K562 (cell line): Measurements from ENCODE around the gene MTMR12. TPM values are rescaled to one million over a fixed set of nuclear protein-coding genes. Genes with fewer than 3 reads are reported as not detected.
A peak's percentile ranks its signal among the peaks of the same experiment; 100 is the strongest.

Experiments
- CC2D1A ChIP-seq: fragments of 450-650 bp; IDR thresholded peaks from 2 replicates; pipeline ENCODE4 v1.6.1; 2017; ENCODE audit warnings: mild to moderate bottlenecking
- FOXM1 ChIP-seq, 2 experiments: fragments of 450-650 bp in 1 of 2; sonication (generic) in 1 of 2; formaldehyde crosslinking in 1 of 2; IDR thresholded peaks; 2 replicates each; pipeline versions ENCODE4 v1.6.1 to v1.9.0; 2017 to 2022; ENCODE audit warnings: low read depth in 2 of 2, mild to moderate bottlenecking in 2 of 2, missing genetic modification reagents in 1 of 2, moderate library complexity in 1 of 2
- GATA2 ChIP-seq: sonication (generic); formaldehyde crosslinking; IDR thresholded peaks from 2 replicates; pipeline ENCODE4 v1.4.0; 2020; ENCODE audit warnings: mild to moderate bottlenecking, missing genetic modification reagents
- HMGN3 ChIP-seq: IDR thresholded peaks from 2 replicates; pipeline ENCODE4 v1.6.1; 2011; ENCODE audit warnings: borderline replicate concordance, low read depth, mild to moderate bottlenecking, mixed read lengths, low read length; ENCODE audit not compliant: insufficient read length; ENCODE audit errors: extremely low read depth
- HNRNPLL ChIP-seq: fragments of 200-400 bp; formaldehyde crosslinking; IDR thresholded peaks from 2 replicates; pipeline ENCODE4 v1.6.1; 2017; ENCODE audit warnings: low read length, low read depth, mild to moderate bottlenecking; ENCODE audit not compliant: poor library complexity, severe bottlenecking
- NFE2L1 ChIP-seq: fragments of 450-650 bp; IDR thresholded peaks from 2 replicates; pipeline ENCODE4 v1.6.1; 2016; ENCODE audit warnings: missing genetic modification characterization, low read depth, mild to moderate bottlenecking, missing compliant biosample characterization, moderate library complexity, borderline replicate concordance
- NR2C2 ChIP-seq, 2 experiments: fragments of 200-800 bp in 1 of 2; sonication (Bioruptor generic) in 1 of 2; sonication (generic) in 1 of 2; formaldehyde crosslinking in 1 of 2; IDR thresholded peaks; 2 replicates each; pipeline versions ENCODE4 v1.6.1 to v1.8.0; 2016 to 2022; ENCODE audit warnings: mild to moderate bottlenecking in 1 of 2, missing compliant biosample characterization in 1 of 2, missing genetic modification characterization in 1 of 2, missing genetic modification reagents in 1 of 2
- NUFIP1 ChIP-seq: fragments of 450-650 bp; IDR thresholded peaks from 2 replicates; pipeline ENCODE4 v1.6.1; 2018; ENCODE audit not compliant: partially characterized antibody
- PML ChIP-seq: IDR thresholded peaks from 2 replicates; pipeline ENCODE4 v1.6.1; 2012; ENCODE audit warnings: low read length, inconsistent platforms
- RBM15 ChIP-seq: fragments of 200-400 bp; formaldehyde crosslinking; IDR thresholded peaks from 2 replicates; pipeline ENCODE4 v1.6.1; 2018; ENCODE audit warnings: mild to moderate bottlenecking, low read length, moderate library complexity; ENCODE audit not compliant: insufficient read depth
- RCOR1 ChIP-seq, 2 experiments: IDR thresholded peaks; 2 replicates each; pipeline ENCODE4 v1.6.1; 2012; ENCODE audit warnings: low read depth in 2 of 2, low read length in 2 of 2, borderline replicate concordance in 1 of 2, improper control_type of control experiment in 1 of 2
- RNF2 ChIP-seq: sonication (generic); IDR thresholded peaks from 2 replicates; pipeline ENCODE4 v1.6.1; 2016
- SAP30 ChIP-seq: fragments of 200-600 bp; sonication (generic); IDR thresholded peaks from 2 replicates; pipeline ENCODE4 v1.6.1; 2012; ENCODE audit warnings: borderline replicate concordance, low read depth, mild to moderate bottlenecking, moderate library complexity, low read length, control low read depth, inconsistent platforms; ENCODE audit not compliant: insufficient read depth, poor library complexity, severe bottlenecking
- ZBTB17 ChIP-seq: fragments of 450-650 bp; formaldehyde crosslinking; IDR thresholded peaks from 2 replicates; pipeline ENCODE4 v1.4.0; 2020; ENCODE audit warnings: mild to moderate bottlenecking
- ZFX ChIP-seq: sonication (generic); formaldehyde crosslinking; IDR thresholded peaks from 2 replicates; pipeline ENCODE4 v1.8.0; 2022; ENCODE audit warnings: mild to moderate bottlenecking, missing genetic modification reagents, moderate library complexity
- ZNF282 ChIP-seq: sonication (generic); formaldehyde crosslinking; IDR thresholded peaks from 2 replicates; pipeline ENCODE4 v1.8.1; 2023; ENCODE audit warnings: missing genetic modification reagents
- ZNF431 ChIP-seq: sonication (generic); formaldehyde crosslinking; IDR thresholded peaks from 2 replicates; pipeline ENCODE4 v1.8.0; 2022; ENCODE audit warnings: mild to moderate bottlenecking, missing genetic modification reagents
- polyA plus RNA-seq, 8 experiments: library from polyadenylated mRNA; depleted of rRNA in 4 of 8; stranded (reverse) in 5 of 8; unstranded in 3 of 8; fragments of >200 nt; fragmentation: Nextera tagmentation in 2 of 8; fragmentation: Illumina TruSeq in 1 of 8; extraction: Ambion mirVana in 2 of 8; extraction: Trizol in 1 of 8; gene quantifications; 2 replicates each; pipeline versions ENCODE4 v1.2.1 to v1.2.3, GENCODE V29; 2011 to 2014; ENCODE audit warnings: inconsistent platforms in 1 of 8, missing spikeins in 1 of 8
- total RNA-seq, 7 experiments: library from RNA; depleted of rRNA in 6 of 7; stranded (reverse); fragments of >200 nt in 6 of 7; fragmentation: Illumina TruSeq in 2 of 7; extraction: Trizol in 2 of 7; gene quantifications; 2 replicates each; pipeline versions ENCODE4 v1.2.1 to v1.2.3, GENCODE V29; 2011 to 2021; ENCODE audit warnings: low replicate concordance in 1 of 7
- TF ChIP-seq, protein P1 (sequence below), 2 experiments: IDR thresholded peaks; 2 replicates each; pipeline ENCODE4 v1.6.1; 2011; ENCODE audit warnings: borderline replicate concordance in 1 of 2, control low read depth in 1 of 2, low read depth in 1 of 2, low read length in 1 of 2, mild to moderate bottlenecking in 1 of 2, mixed read lengths in 1 of 2, moderate library complexity in 1 of 2; ENCODE audit not compliant: insufficient read depth in 1 of 2, insufficient read length in 1 of 2, poor library complexity in 1 of 2, severe bottlenecking in 1 of 2; ENCODE audit errors: extremely low read depth in 1 of 2
- TF ChIP-seq, protein P2 (sequence below), 2 experiments: IDR thresholded peaks; 2 replicates each; pipeline ENCODE4 v1.6.1; 2012; ENCODE audit warnings: improper control_type of control experiment in 2 of 2, low read depth in 2 of 2, low read length in 2 of 2, borderline replicate concordance in 1 of 2
- TF ChIP-seq, protein P3 (sequence below): fragments of 450-650 bp; formaldehyde crosslinking; IDR thresholded peaks from 2 replicates; pipeline ENCODE4 v1.4.0; 2020; ENCODE audit warnings: mild to moderate bottlenecking, moderate library complexity
- TF ChIP-seq, protein P4 (sequence below): fragments of 450-650 bp; formaldehyde crosslinking; IDR thresholded peaks from 2 replicates; pipeline ENCODE4 v1.4.0; 2022; ENCODE audit warnings: mild to moderate bottlenecking, moderate library complexity

The MTMR12 gene
- total and polyA plus RNA-seq, 9 of the 15 experiments (the other 6 are each of a cell fraction or from before 2014, with no cell fraction given): 4.0 to 28.7 (median 17.1) TPM

DNA sequence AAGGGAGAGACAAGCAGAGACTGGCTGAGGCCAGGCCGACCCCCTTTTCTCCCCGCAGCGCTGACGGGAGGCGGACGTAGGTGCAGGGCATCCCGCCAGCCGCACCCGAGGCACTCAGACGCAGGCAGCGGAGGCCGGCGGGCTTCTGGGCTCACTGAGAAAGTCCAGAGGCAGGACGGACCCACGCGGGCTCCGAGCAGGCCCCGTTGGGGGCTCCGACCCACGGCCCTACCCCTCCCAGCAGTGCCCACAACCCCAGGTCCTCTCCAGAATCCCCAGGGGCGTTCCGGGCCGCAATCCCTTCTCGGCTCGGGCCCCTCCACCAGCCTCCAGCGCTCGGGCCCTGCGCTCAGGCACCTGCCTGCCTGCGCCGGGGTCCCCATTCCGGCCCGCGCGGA lies 543 bp downstream of the MTMR12 start (continued):
- TF ChIP-seq SAP30 (peak; percentile 46), ZBTB17 (CRISPR knock-in tag) (0 out of 2 replicates have a peak, but pooled peaks have one; percentile 21), RNF2 (no peak), GATA2 (0 out of 2 replicates have a peak, but pooled peaks have one; percentile 24), PML (no peak), ZNF282 (0 out of 2 replicates have a peak, but pooled peaks have one; percentile 10), FOXM1 (IDR thresholded peaks at IDR 0.05; ENCODE audit: low read depth) (no peak), FOXM1 (CRISPR knock-in tag; IDR thresholded peaks at IDR 0.05; ENCODE audit: low read depth) (no peak), RBM15 (no peak), HNRNPLL (peak; percentile 70), HMGN3 (peak; percentile 39), ZNF431 (CRISPR knock-in tag) (0 out of 2 replicates have a peak, but pooled peaks have one; percentile 7), ZFX (CRISPR knock-in tag) (peak; percentile 80; the same call in 1 of the 2 replicates), NUFIP1 (no peak), RCOR1 (IDR thresholded peaks at IDR 0.05; ENCODE audit: borderline replicate concordance in 1 of 2, low read depth in 2 of 2, low read length in 2 of 2) (no peak), NR2C2 (CRISPR knock-in tag; IDR thresholded peaks at IDR 0.05) (0 out of 2 replicates have a peak, but pooled peaks have one; percentile 17), NR2C2 (tag; IDR thresholded peaks at IDR 0.05) (no peak), CC2D1A (no peak), NFE2L1 (tag) (no peak)
- TF ChIP-seq, protein P1, sequence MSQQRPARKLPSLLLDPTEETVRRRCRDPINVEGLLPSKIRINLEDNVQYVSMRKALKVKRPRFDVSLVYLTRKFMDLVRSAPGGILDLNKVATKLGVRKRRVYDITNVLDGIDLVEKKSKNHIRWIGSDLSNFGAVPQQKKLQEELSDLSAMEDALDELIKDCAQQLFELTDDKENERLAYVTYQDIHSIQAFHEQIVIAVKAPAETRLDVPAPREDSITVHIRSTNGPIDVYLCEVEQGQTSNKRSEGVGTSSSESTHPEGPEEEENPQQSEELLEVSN (IDR thresholded peaks at IDR 0.05; ENCODE audit: borderline replicate concordance in 1 of 2, extremely low read depth in 1 of 2, insufficient read depth in 1 of 2, insufficient read length in 1 of 2, low read depth in 1 of 2, low read length in 1 of 2, poor library complexity in 1 of 2, severe bottlenecking in 1 of 2): peak in 1 of 2 experiments; percentile 32
- TF ChIP-seq, protein P2, sequence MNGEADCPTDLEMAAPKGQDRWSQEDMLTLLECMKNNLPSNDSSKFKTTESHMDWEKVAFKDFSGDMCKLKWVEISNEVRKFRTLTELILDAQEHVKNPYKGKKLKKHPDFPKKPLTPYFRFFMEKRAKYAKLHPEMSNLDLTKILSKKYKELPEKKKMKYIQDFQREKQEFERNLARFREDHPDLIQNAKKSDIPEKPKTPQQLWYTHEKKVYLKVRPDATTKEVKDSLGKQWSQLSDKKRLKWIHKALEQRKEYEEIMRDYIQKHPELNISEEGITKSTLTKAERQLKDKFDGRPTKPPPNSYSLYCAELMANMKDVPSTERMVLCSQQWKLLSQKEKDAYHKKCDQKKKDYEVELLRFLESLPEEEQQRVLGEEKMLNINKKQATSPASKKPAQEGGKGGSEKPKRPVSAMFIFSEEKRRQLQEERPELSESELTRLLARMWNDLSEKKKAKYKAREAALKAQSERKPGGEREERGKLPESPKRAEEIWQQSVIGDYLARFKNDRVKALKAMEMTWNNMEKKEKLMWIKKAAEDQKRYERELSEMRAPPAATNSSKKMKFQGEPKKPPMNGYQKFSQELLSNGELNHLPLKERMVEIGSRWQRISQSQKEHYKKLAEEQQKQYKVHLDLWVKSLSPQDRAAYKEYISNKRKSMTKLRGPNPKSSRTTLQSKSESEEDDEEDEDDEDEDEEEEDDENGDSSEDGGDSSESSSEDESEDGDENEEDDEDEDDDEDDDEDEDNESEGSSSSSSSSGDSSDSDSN (IDR thresholded peaks at IDR 0.05; ENCODE audit: borderline replicate concordance in 1 of 2, low read depth in 2 of 2, low read length in 2 of 2): peak in 1 of 2 experiments; percentile 69; a peak in 2 of 4 replicates
- TF ChIP-seq, protein P3, sequence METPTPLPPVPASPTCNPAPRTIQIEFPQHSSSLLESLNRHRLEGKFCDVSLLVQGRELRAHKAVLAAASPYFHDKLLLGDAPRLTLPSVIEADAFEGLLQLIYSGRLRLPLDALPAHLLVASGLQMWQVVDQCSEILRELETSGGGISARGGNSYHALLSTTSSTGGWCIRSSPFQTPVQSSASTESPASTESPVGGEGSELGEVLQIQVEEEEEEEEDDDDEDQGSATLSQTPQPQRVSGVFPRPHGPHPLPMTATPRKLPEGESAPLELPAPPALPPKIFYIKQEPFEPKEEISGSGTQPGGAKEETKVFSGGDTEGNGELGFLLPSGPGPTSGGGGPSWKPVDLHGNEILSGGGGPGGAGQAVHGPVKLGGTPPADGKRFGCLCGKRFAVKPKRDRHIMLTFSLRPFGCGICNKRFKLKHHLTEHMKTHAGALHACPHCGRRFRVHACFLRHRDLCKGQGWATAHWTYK (CRISPR knock-in tag): 0 out of 2 replicates have a peak, but pooled peaks have one; percentile 66
- TF ChIP-seq, protein P4, sequence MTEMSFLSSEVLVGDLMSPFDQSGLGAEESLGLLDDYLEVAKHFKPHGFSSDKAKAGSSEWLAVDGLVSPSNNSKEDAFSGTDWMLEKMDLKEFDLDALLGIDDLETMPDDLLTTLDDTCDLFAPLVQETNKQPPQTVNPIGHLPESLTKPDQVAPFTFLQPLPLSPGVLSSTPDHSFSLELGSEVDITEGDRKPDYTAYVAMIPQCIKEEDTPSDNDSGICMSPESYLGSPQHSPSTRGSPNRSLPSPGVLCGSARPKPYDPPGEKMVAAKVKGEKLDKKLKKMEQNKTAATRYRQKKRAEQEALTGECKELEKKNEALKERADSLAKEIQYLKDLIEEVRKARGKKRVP: no peak
